OCI-LY1 (cell line): ENCODE measurements around the gene NKX3-2.

Source experiments
- H2AFZ ChIP-seq: fragments of 200-600 bp; sonication (generic), shearing (Covaris generic); 2 replicates; pipeline ENCODE4 v1.6.0; 2014; ENCODE audit warnings: antibody characterized with exemption, mild to moderate bottlenecking, low read length
- H3F3A ChIP-seq: fragments of 200-600 bp; sonication (generic), shearing (Covaris generic); 2 replicates; pipeline ENCODE4 v1.6.0; 2014; ENCODE audit warnings: mild to moderate bottlenecking, antibody characterized with exemption, low read length, moderate library complexity; ENCODE audit not compliant: insufficient read depth
- H3K27ac ChIP-seq: fragments of 200-600 bp; sonication (generic); 2 replicates; pipeline ENCODE4 v1.5.1; 2014; ENCODE audit warnings: low read length, mixed run types, mild to moderate bottlenecking, low read depth; ENCODE audit not compliant: poor library complexity, severe bottlenecking
- H3K27me3 ChIP-seq: fragments of 200-600 bp; sonication (generic); 2 replicates; pipeline ENCODE4 v1.6.0; 2014; ENCODE audit warnings: antibody characterized with exemption, mild to moderate bottlenecking, low read length, moderate library complexity; ENCODE audit not compliant: insufficient read depth
- H3K36me3 ChIP-seq: fragments of 200-600 bp; sonication (generic); 2 replicates; pipeline ENCODE4 v1.6.1; 2014; ENCODE audit warnings: mild to moderate bottlenecking, antibody characterized with exemption, low read length, moderate library complexity, mixed read lengths; ENCODE audit not compliant: insufficient read depth
- H3K4me1 ChIP-seq: fragments of 200-600 bp; sonication (generic); 2 replicates; pipeline ENCODE4 v1.5.1; 2014; ENCODE audit warnings: mild to moderate bottlenecking, low read length, moderate library complexity; ENCODE audit not compliant: insufficient read depth, severe bottlenecking
- H3K4me2 ChIP-seq: fragments of 200-600 bp; sonication (generic), shearing (Covaris generic); 2 replicates; pipeline ENCODE4 v1.6.1; 2014; ENCODE audit warnings: low read length
- H3K4me3 ChIP-seq: fragments of 200-600 bp; sonication (generic); 2 replicates; pipeline ENCODE4 v1.5.1; 2014; ENCODE audit warnings: low read length, low read depth, mild to moderate bottlenecking, mixed read lengths; ENCODE audit not compliant: poor library complexity, severe bottlenecking
- H3K79me2 ChIP-seq: fragments of 200-600 bp; shearing (Covaris generic); 2 replicates; pipeline ENCODE4 v1.6.1; 2016; ENCODE audit warnings: mixed run types, low read length, mixed read lengths; ENCODE audit not compliant: insufficient read depth
- H3K9ac ChIP-seq: fragments of 200-600 bp; sonication (generic), shearing (Covaris generic); 2 replicates; pipeline ENCODE4 v1.6.1; 2014; ENCODE audit warnings: mild to moderate bottlenecking, low read length, mixed read lengths
- H3K9me2 ChIP-seq: fragments of 200-600 bp; sonication (generic), shearing (Covaris generic); 2 replicates; pipeline ENCODE4 v1.6.1; 2014; ENCODE audit warnings: low read depth, mild to moderate bottlenecking, low read length, mixed read lengths
- H3K9me3 ChIP-seq: fragments of 200-600 bp; shearing (Covaris generic); 2 replicates; pipeline ENCODE4 v1.6.1; 2014; ENCODE audit warnings: low read length, mixed read lengths
- H4K20me1 ChIP-seq: fragments of 200-600 bp; sonication (generic), shearing (Covaris generic); 2 replicates; pipeline ENCODE4 v1.6.0; 2016; ENCODE audit warnings: mild to moderate bottlenecking, low read length; ENCODE audit not compliant: insufficient read depth
- EZH2 ChIP-seq: fragments of 200-600 bp; sonication (generic), shearing (Covaris generic); IDR thresholded peaks from 2 replicates; pipeline ENCODE4 v1.8.0; 2017; ENCODE audit warnings: borderline replicate concordance, mixed run types, mild to moderate bottlenecking, antibody characterized with exemption, low read length, moderate library complexity, mixed read lengths
- TF ChIP-seq, protein P1 (sequence below): fragments of 200-600 bp; sonication (generic), shearing (Covaris generic); IDR thresholded peaks from 2 replicates; pipeline ENCODE4 v1.5.1; 2017; ENCODE audit warnings: mild to moderate bottlenecking, antibody characterized with exemption, low read length, moderate library complexity, mixed read lengths

The NKX3-2 gene

DNA sequence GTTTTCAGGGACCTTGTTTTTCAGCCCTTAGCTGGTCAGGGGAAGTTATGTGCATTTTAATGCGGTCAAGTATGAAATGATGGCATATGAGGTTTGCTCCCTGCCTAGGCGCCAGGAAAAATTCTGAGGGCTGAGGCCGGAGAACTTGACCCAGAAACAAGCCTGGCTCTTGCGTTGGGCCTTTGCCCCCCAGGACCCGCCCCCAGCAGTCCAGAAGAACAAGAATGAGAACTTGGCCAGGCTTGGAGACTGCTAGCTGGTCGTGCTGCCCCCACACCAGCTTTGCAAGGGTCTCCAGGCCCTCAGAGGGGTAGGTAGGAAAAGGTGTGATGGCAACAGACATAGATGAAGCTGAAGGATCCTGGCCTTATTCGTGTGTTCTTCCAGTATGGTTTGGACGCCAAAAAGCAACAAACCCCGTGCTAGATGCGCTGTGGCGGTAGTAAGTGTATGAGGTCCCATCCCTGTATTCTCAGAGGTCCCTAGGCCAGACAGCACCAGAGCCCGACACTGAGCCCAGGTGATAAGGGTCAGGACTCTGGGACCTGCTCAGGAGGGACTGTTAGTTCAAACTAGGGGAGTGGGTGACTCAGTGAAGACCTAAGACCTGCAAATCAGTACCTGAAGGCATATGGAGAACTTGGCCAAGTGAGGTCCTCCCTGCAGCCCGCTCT, 10.5 kb downstream of the NKX3-2 start:
- no peaks in the 10 kb centered on the region for H4K20me1 ChIP-seq
- H3K79me2 ChIP-seq: no peaks in the 10 kb centered on the region
- no peak overlapping the region for H3K27ac ChIP-seq
- H3K4me3 ChIP-seq: no peak overlapping the region
- H3K4me1 ChIP-seq: no peaks in the 10 kb centered on the region
- H3K4me2 ChIP-seq: no peak overlapping the region
- H2AFZ ChIP-seq: no peak overlapping the region
- no peak for TF ChIP-seq EZH2
- TF ChIP-seq, protein P1, sequence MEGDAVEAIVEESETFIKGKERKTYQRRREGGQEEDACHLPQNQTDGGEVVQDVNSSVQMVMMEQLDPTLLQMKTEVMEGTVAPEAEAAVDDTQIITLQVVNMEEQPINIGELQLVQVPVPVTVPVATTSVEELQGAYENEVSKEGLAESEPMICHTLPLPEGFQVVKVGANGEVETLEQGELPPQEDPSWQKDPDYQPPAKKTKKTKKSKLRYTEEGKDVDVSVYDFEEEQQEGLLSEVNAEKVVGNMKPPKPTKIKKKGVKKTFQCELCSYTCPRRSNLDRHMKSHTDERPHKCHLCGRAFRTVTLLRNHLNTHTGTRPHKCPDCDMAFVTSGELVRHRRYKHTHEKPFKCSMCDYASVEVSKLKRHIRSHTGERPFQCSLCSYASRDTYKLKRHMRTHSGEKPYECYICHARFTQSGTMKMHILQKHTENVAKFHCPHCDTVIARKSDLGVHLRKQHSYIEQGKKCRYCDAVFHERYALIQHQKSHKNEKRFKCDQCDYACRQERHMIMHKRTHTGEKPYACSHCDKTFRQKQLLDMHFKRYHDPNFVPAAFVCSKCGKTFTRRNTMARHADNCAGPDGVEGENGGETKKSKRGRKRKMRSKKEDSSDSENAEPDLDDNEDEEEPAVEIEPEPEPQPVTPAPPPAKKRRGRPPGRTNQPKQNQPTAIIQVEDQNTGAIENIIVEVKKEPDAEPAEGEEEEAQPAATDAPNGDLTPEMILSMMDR: no peak
- no peaks in the 10 kb centered on the region for H3K27me3 ChIP-seq
- H3K9me3 ChIP-seq: no peaks in the 10 kb centered on the region
- no peaks in the 10 kb centered on the region for H3K9me2 ChIP-seq
- H3K36me3 ChIP-seq: no peaks in the 10 kb centered on the region
- no peaks in the 10 kb centered on the region for H3F3A ChIP-seq
- no peak overlapping the region for H3K9ac ChIP-seq

DNA sequence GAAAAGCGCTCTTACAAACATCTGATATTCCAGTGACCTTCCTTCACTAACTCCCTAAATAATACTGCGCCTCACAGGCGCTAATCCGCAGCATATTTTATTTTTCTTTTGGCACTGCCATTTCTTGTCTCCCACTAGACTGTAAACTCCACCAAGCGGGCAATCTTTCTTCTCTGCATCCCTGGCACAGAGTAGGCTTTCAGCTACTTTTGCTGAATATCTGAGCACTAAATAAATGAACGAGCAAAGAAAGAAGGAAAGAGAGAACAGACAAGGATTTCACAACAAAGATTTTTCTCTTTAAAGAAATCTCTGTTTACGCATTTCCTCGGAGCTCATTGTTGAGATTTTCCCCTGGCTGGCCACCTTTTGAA, 12.7 kb downstream of the NKX3-2 start:
- Histone ChIP-seq H3K36me3 (no peaks in the 10 kb centered on the region), H4K20me1 (no peaks in the 10 kb centered on the region), H3K27me3 (no peaks in the 10 kb centered on the region), H3K79me2 (no peaks in the 10 kb centered on the region), H3K9me3 (no peaks in the 10 kb centered on the region), H2AFZ (no peak overlapping the region), H3K9me2 (no peaks in the 10 kb centered on the region), H3K27ac (no peak overlapping the region), H3K4me2 (no peak overlapping the region), H3K4me1 (no peaks in the 10 kb centered on the region), H3K4me3 (no peak overlapping the region), H3F3A (no peaks in the 10 kb centered on the region), H3K9ac (no peak overlapping the region)
- TF ChIP-seq, protein P1: no peak
- TF ChIP-seq EZH2: no peak

DNA sequence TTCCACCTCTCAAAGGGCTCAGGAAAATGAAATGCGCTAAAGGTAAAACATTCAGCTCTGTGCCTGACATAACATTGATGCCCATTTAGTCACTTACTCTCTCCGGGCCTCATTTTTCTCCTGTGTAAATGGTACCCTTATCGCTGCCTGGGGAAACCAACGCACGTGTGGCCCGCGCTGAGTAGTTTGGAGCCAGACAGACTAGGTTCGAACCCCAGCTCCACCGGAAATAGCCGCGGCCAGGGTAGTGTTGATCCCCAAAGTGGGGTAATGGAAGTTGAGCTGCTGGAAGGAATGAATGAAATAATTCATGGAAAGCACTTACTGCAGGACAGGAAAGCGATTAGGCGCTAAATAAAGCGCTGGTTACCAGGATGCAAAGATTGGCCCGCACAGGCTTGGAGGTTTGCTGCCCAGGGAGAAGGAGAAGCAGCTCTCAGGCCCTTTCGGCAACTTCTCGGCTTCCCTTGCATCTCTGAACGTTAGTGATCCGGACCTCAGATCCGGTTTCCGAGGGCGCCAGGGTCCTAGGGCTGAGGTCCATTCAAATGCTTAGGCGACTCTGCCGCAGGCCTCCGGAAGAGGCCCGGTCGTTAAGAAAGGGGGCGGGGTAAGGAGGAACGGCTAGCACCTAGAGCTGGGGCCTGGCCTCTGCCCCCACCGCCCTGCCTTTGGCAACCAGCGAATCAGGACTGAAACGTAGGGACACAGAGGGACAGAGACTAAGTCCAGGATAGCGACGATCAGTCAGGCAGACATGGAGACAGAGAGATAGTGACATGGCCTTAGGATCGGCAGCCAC, 13.3 kb downstream of the NKX3-2 start:
- no peak overlapping the region for H3K4me2 ChIP-seq
- H2AFZ ChIP-seq: no peak overlapping the region
- H3K27me3 ChIP-seq: no peaks in the 10 kb centered on the region
- H3K4me1 ChIP-seq: no peaks in the 10 kb centered on the region
- H3K9me3 ChIP-seq: no peaks in the 10 kb centered on the region
- no peaks in the 10 kb centered on the region for H3K9me2 ChIP-seq
- no peak overlapping the region for H3K9ac ChIP-seq
- no peaks in the 10 kb centered on the region for H3K36me3 ChIP-seq
- no peaks in the 10 kb centered on the region for H3F3A ChIP-seq
- H3K27ac ChIP-seq: no peak overlapping the region
- no peaks in the 10 kb centered on the region for H3K79me2 ChIP-seq
- H3K4me3 ChIP-seq: no peak overlapping the region
- no peaks in the 10 kb centered on the region for H4K20me1 ChIP-seq
- TF ChIP-seq EZH2: no peak
- TF ChIP-seq, protein P1: no peak
